HepG2 (cell line): ENCODE results near the gene DNAJB12. TPM values are rescaled to one million over a fixed set of nuclear protein-coding genes. Genes with fewer than 3 reads are reported as not detected.

Experiments used
- CCAR2 ChIP-seq: fragments of 200-400 bp; formaldehyde crosslinking; optimal IDR thresholded peaks from 2 replicates; pipeline ENCODE3; 2018; ENCODE audit warnings: low read depth, mild to moderate bottlenecking, low read length, moderate library complexity
- KMT2A ChIP-seq: sonication (generic); formaldehyde crosslinking; IDR thresholded peaks from 2 replicates; pipeline ENCODE4 v1.4.0; 2020; ENCODE audit warnings: missing genetic modification reagents
- MTA3 ChIP-seq: sonication (generic); formaldehyde crosslinking; IDR thresholded peaks from 2 replicates; pipeline ENCODE4 v1.4.0; 2020; ENCODE audit warnings: missing genetic modification reagents
- NFE2 ChIP-seq: sonication (generic); formaldehyde crosslinking; IDR thresholded peaks from 2 replicates; pipeline ENCODE4 v1.4.0; 2020; ENCODE audit warnings: missing genetic modification reagents
- NFIC ChIP-seq: IDR thresholded peaks from 2 replicates; pipeline ENCODE4 v1.6.1; 2012; ENCODE audit warnings: mild to moderate bottlenecking, low read length, inconsistent platforms
- PHF8 ChIP-seq: sonication (generic); formaldehyde crosslinking; IDR thresholded peaks from 2 replicates; pipeline ENCODE4 v1.5.0; 2020; ENCODE audit warnings: missing genetic modification reagents
- PPARG ChIP-seq: conservative IDR thresholded peaks from 2 replicates; pipeline ENCODE4 v1.6.1; 2016; ENCODE audit warnings: missing biosample characterization, missing genetic modification reagents
- SATB2 ChIP-seq: sonication (generic); formaldehyde crosslinking; IDR thresholded peaks from 2 replicates; pipeline ENCODE4 v1.5.0; 2020; ENCODE audit warnings: missing genetic modification reagents
- ZMAT3 ChIP-seq: sonication (generic); formaldehyde crosslinking; conservative IDR thresholded peaks from 2 replicates; pipeline ENCODE4 v1.7.0; 2021; ENCODE audit warnings: missing genetic modification reagents
- ZMYM2 ChIP-seq: sonication (generic); formaldehyde crosslinking; IDR thresholded peaks from 2 replicates; pipeline ENCODE4 v1.8.0; 2022; ENCODE audit warnings: mild to moderate bottlenecking, missing genetic modification reagents
- ZNF160 ChIP-seq: sonication (generic); formaldehyde crosslinking; IDR thresholded peaks from 2 replicates; pipeline ENCODE4 v1.8.0; 2022; ENCODE audit warnings: mild to moderate bottlenecking, inconsistent platforms, missing genetic modification reagents
- ZNF260 ChIP-seq: sonication (generic); formaldehyde crosslinking; IDR thresholded peaks from 2 replicates; pipeline ENCODE4 v1.4.0; 2020; ENCODE audit warnings: missing genetic modification reagents, low read depth, mild to moderate bottlenecking, borderline replicate concordance
- ZNF432 ChIP-seq: sonication (generic); formaldehyde crosslinking; IDR thresholded peaks from 2 replicates; pipeline ENCODE4 v1.5.0; 2020; ENCODE audit warnings: missing genetic modification reagents, mild to moderate bottlenecking, borderline replicate concordance
- ZNF605 ChIP-seq: sonication (generic); formaldehyde crosslinking; IDR thresholded peaks from 2 replicates; pipeline ENCODE4 v1.8.0; 2022; ENCODE audit warnings: mild to moderate bottlenecking, missing genetic modification reagents
- ZNF775 ChIP-seq: sonication (generic); formaldehyde crosslinking; IDR thresholded peaks from 2 replicates; pipeline ENCODE4 v1.4.0; 2020; ENCODE audit warnings: missing genetic modification reagents, mild to moderate bottlenecking, moderate library complexity, borderline replicate concordance
- polyA plus RNA-seq, 8 experiments: library from polyadenylated mRNA; depleted of rRNA in 3 of 8; stranded (reverse) in 7 of 8; unstranded in 1 of 8; fragments of >200 nt; fragmentation: Illumina TruSeq in 4 of 8; extraction: Trizol in 4 of 8; gene quantifications; 2 replicates each; pipeline versions ENCODE4 v1.2.1 to v1.2.3, GENCODE V29; 2011 to 2016; ENCODE audit warnings: low read depth in 4 of 8, missing spikeins in 1 of 8, mixed read lengths in 1 of 8; ENCODE audit not compliant: insufficient read depth in 1 of 8
- total RNA-seq, 5 experiments: library from RNA; depleted of rRNA; stranded (reverse); fragments of >200 nt; fragmentation: Illumina TruSeq; extraction: Trizol; gene quantifications; 2 replicates each; pipeline ENCODE4 v1.2.3, GENCODE V29; 2016; ENCODE audit warnings: low read depth in 1 of 5
- TF ChIP-seq, protein P1 (sequence below): sonication (generic); formaldehyde crosslinking; IDR thresholded peaks from 2 replicates; pipeline ENCODE4 v1.4.0; 2020; ENCODE audit warnings: low read depth, mild to moderate bottlenecking, missing genetic modification reagents
- TF ChIP-seq, protein P2 (sequence below): sonication (generic); formaldehyde crosslinking; IDR thresholded peaks from 2 replicates; pipeline ENCODE4 v1.8.0; 2022; ENCODE audit warnings: missing genetic modification reagents, mild to moderate bottlenecking, borderline replicate concordance
- TF ChIP-seq, protein P3 (sequence below): sonication (generic); formaldehyde crosslinking; IDR thresholded peaks from 2 replicates; pipeline ENCODE4 v1.4.0; 2020; ENCODE audit warnings: missing genetic modification reagents
- TF ChIP-seq, protein P4 (sequence below): sonication (generic); formaldehyde crosslinking; IDR thresholded peaks from 2 replicates; pipeline ENCODE4 v1.8.0; 2022; ENCODE audit warnings: mild to moderate bottlenecking, missing genetic modification reagents, borderline replicate concordance
- TF ChIP-seq, protein P5 (sequence below): sonication (generic); formaldehyde crosslinking; IDR thresholded peaks from 2 replicates; pipeline ENCODE4 v1.9.0; 2021; ENCODE audit warnings: missing genetic modification reagents, borderline replicate concordance

DNAJB12 gene
- total and polyA plus RNA-seq, 2 of the 13 experiments (the other 11 are each of a cell fraction or from before 2014, with no cell fraction given), result 10.8 to 18.2 TPM

DNA sequence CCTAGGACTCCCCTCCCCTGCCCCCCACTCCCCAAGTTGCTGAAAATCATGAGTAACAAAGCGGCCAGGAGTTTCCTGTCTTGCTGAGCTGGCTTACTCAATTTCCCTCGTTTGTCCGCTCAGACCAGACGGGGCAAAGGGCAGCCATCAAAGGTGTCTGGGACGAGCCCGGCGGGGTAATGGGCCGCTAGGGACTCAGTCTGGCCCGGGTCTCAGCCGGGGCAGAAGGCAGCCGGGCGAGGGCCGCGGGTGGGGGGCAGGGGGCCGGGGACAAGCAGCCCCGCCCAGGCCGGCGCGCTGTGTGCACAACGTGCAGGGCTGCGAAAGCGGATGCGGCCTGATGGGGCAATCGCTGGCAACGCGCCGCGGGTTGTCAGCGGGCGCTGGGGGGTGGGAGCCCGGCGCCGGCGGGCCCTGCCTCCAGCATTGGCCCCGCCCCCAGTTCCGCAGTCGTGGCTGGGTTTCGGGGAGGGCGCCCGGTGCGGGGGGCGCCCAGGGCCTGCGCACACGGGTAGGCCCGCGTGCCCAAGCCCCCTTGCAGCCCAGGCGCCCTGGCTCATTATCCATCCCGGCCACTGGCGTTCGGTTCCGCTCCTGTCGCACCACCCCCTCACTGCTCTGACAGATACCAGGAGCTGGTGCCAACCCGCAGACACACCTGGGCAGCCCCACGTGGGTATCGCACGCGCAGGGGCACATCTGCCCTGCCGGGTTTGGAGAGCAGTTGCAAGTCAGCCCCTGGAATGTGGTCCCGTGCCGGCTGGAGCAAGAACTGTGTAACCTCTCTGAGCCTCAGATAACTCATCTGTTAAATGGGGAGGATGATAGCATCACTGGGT, 35.1 kb downstream of the DNAJB12 start (continued):
- TF ChIP-seq, protein P1, sequence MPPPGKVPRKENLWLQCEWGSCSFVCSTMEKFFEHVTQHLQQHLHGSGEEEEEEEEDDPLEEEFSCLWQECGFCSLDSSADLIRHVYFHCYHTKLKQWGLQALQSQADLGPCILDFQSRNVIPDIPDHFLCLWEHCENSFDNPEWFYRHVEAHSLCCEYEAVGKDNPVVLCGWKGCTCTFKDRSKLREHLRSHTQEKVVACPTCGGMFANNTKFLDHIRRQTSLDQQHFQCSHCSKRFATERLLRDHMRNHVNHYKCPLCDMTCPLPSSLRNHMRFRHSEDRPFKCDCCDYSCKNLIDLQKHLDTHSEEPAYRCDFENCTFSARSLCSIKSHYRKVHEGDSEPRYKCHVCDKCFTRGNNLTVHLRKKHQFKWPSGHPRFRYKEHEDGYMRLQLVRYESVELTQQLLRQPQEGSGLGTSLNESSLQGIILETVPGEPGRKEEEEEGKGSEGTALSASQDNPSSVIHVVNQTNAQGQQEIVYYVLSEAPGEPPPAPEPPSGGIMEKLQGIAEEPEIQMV (CRISPR knock-in tag), result no peak
- TF ChIP-seq MTA3 (CRISPR knock-in tag) (no peak), ZNF260 (CRISPR knock-in tag) (no peak), ZNF432 (no peak), KMT2A (CRISPR knock-in tag) (no peak), NFIC (no peak; the same call in 1 of the 2 replicates), ZMYM2 (CRISPR knock-in tag) (0 out of 2 replicates have a peak, but pooled peaks have one; percentile 58), PHF8 (CRISPR knock-in tag) (peak; percentile 50; the same call in 1 of the 2 replicates), NFE2 (CRISPR knock-in tag) (0 out of 2 replicates have a peak, but pooled peaks have one; percentile 5), ZNF775 (CRISPR knock-in tag) (peak; percentile 29; the same call in 1 of the 2 replicates), ZNF160 (CRISPR knock-in tag) (no peak; the same call in 1 of the 2 replicates), ZNF605 (CRISPR knock-in tag) (no peak), PPARG (peak; percentile 41; the same call in 1 of the 2 replicates), CCAR2 (no peak), SATB2 (CRISPR knock-in tag) (no peak), ZMAT3 (CRISPR knock-in tag) (peak; percentile 78; the same call in 1 of the 2 replicates)
- TF ChIP-seq, protein P2, sequence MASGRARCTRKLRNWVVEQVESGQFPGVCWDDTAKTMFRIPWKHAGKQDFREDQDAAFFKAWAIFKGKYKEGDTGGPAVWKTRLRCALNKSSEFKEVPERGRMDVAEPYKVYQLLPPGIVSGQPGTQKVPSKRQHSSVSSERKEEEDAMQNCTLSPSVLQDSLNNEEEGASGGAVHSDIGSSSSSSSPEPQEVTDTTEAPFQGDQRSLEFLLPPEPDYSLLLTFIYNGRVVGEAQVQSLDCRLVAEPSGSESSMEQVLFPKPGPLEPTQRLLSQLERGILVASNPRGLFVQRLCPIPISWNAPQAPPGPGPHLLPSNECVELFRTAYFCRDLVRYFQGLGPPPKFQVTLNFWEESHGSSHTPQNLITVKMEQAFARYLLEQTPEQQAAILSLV (CRISPR knock-in tag), result no peak
- TF ChIP-seq, protein P3, sequence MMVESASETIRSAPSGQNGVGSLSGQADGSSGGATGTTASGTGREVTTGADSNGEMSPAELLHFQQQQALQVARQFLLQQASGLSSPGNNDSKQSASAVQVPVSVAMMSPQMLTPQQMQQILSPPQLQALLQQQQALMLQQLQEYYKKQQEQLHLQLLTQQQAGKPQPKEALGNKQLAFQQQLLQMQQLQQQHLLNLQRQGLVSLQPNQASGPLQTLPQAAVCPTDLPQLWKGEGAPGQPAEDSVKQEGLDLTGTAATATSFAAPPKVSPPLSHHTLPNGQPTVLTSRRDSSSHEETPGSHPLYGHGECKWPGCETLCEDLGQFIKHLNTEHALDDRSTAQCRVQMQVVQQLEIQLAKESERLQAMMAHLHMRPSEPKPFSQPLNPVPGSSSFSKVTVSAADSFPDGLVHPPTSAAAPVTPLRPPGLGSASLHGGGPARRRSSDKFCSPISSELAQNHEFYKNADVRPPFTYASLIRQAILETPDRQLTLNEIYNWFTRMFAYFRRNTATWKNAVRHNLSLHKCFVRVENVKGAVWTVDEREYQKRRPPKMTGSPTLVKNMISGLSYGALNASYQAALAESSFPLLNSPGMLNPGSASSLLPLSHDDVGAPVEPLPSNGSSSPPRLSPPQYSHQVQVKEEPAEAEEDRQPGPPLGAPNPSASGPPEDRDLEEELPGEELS (CRISPR knock-in tag), result peak; percentile 84
- TF ChIP-seq, protein P4, sequence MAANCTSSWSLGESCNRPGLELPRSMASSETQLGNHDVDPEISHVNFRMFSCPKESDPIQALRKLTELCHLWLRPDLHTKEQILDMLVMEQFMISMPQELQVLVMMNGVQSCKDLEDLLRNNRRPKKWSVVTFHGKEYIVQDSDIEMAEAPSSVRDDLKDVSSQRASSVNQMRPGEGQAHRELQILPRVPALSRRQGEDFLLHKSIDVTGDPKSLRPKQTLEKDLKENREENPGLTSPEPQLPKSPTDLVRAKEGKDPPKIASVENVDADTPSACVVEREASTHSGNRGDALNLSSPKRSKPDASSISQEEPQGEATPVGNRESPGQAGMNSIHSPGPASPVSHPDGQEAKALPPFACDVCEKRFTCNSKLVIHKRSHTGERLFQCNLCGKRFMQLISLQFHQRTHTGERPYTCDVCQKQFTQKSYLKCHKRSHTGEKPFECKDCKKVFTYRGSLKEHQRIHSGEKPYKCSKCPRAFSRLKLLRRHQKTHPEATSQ, result 0 out of 2 replicates have a peak, but pooled peaks have one; percentile 40
- TF ChIP-seq, protein P5, sequence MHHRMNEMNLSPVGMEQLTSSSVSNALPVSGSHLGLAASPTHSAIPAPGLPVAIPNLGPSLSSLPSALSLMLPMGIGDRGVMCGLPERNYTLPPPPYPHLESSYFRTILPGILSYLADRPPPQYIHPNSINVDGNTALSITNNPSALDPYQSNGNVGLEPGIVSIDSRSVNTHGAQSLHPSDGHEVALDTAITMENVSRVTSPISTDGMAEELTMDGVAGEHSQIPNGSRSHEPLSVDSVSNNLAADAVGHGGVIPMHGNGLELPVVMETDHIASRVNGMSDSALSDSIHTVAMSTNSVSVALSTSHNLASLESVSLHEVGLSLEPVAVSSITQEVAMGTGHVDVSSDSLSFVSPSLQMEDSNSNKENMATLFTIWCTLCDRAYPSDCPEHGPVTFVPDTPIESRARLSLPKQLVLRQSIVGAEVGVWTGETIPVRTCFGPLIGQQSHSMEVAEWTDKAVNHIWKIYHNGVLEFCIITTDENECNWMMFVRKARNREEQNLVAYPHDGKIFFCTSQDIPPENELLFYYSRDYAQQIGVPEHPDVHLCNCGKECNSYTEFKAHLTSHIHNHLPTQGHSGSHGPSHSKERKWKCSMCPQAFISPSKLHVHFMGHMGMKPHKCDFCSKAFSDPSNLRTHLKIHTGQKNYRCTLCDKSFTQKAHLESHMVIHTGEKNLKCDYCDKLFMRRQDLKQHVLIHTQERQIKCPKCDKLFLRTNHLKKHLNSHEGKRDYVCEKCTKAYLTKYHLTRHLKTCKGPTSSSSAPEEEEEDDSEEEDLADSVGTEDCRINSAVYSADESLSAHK (CRISPR knock-in tag), result no peak
